ENCODE results near the gene ANXA5.
"Not testable (repeated sequence)": the region's sequence is repeated elsewhere in the genome, so short reads cannot be mapped to it uniquely, and the experiment has no call there.

Gene ANXA5

GRCh38 chr4:121665371-121665770, 31.4 kb downstream of the ANXA5 start:
- no peak for TF ChIP-seq EZH2 (IDR thresholded peaks at IDR 0.05; ENCODE audit: borderline replicate concordance, low read length)
- TF ChIP-seq CTCF (IDR thresholded peaks at IDR 0.05; ENCODE audit: low read length), result no peak
- H3K4me2 ChIP-seq (ENCODE audit: low read length), result no peak overlapping the region
- no peak overlapping the region for H2AFZ ChIP-seq (ENCODE audit: low read length)
- H3K36me3 ChIP-seq (ENCODE audit: insufficient read depth, low read length), result peaks cover 25% of the 10 kb centered on the region; the same call in 1 of the 2 replicates
- no peaks in the 10 kb centered on the region for H3K27me3 ChIP-seq (ENCODE audit: insufficient read depth, low read length)
- H3K4me3 ChIP-seq (ENCODE audit: low read depth, low read length, poor library complexity, severe bottlenecking), result no peak overlapping the region
- no peaks in the 10 kb centered on the region for H3K79me2 ChIP-seq (ENCODE audit: insufficient read depth, low read length)
- H3K9me3 ChIP-seq (ENCODE audit: low read length), result no peaks in the 10 kb centered on the region
- no peaks in the 10 kb centered on the region for H3K9me2 ChIP-seq (ENCODE audit: low read depth, low read length)
- H3K9ac ChIP-seq (ENCODE audit: low read length), result no peak overlapping the region
- no peaks in the 10 kb centered on the region for H4K20me1 ChIP-seq (ENCODE audit: insufficient read depth, low read length)
- H3K27ac ChIP-seq (ENCODE audit: low read depth, low read length, poor library complexity, severe bottlenecking), result no peak overlapping the region
- no peaks in the 10 kb centered on the region for H3F3A ChIP-seq (ENCODE audit: insufficient read depth, low read length)
- no peaks in the 10 kb centered on the region for H3K4me1 ChIP-seq (ENCODE audit: insufficient read depth, low read length, severe bottlenecking)

GRCh38 chr4:121662225-121662624, 34.6 kb downstream of the ANXA5 start:
- Histone ChIP-seq H3K9ac (ENCODE audit: low read length) (no peak overlapping the region), H3K27ac (ENCODE audit: low read depth, low read length, poor library complexity, severe bottlenecking) (no peak overlapping the region)
- TF ChIP-seq EZH2 (IDR thresholded peaks at IDR 0.05; ENCODE audit: borderline replicate concordance, low read length) (no peak), CTCF (IDR thresholded peaks at IDR 0.05; ENCODE audit: low read length) (no peak)

GRCh38 chr4:121660175-121660933, 36.4 kb downstream of the ANXA5 start:
- not testable (repeated sequence) for H3K27me3 ChIP-seq (ENCODE audit: insufficient read depth, low read length); H3K9me2 ChIP-seq (ENCODE audit: low read depth, low read length); H3K4me3 ChIP-seq (ENCODE audit: low read depth, low read length, poor library complexity, severe bottlenecking); H3K79me2 ChIP-seq (ENCODE audit: insufficient read depth, low read length); H3F3A ChIP-seq (ENCODE audit: insufficient read depth, low read length); H2AFZ ChIP-seq (ENCODE audit: low read length); H3K9ac ChIP-seq (ENCODE audit: low read length); H3K9me3 ChIP-seq (ENCODE audit: low read length); H3K4me2 ChIP-seq (ENCODE audit: low read length); H3K36me3 ChIP-seq (ENCODE audit: insufficient read depth, low read length); H4K20me1 ChIP-seq (ENCODE audit: insufficient read depth, low read length); H3K4me1 ChIP-seq (ENCODE audit: insufficient read depth, low read length, severe bottlenecking); H3K27ac ChIP-seq (ENCODE audit: low read depth, low read length, poor library complexity, severe bottlenecking)

More at GRCh38 chr4:121662225-121662624, 34.6 kb downstream of the ANXA5 start:
- Histone ChIP-seq H3K4me2 (ENCODE audit: low read length) (no peak overlapping the region), H3K4me3 (ENCODE audit: low read depth, low read length, poor library complexity, severe bottlenecking) (no peak overlapping the region), H2AFZ (ENCODE audit: low read length) (no peak overlapping the region), H3F3A (ENCODE audit: insufficient read depth, low read length) (no peaks in the 10 kb centered on the region), H3K9me2 (ENCODE audit: low read depth, low read length) (no peaks in the 10 kb centered on the region), H3K27me3 (ENCODE audit: insufficient read depth, low read length) (no peaks in the 10 kb centered on the region), H3K4me1 (ENCODE audit: insufficient read depth, low read length, severe bottlenecking) (no peaks in the 10 kb centered on the region), H3K9me3 (ENCODE audit: low read length) (no peaks in the 10 kb centered on the region), H4K20me1 (ENCODE audit: insufficient read depth, low read length) (no peaks in the 10 kb centered on the region), H3K79me2 (ENCODE audit: insufficient read depth, low read length) (no peaks in the 10 kb centered on the region), H3K36me3 (ENCODE audit: insufficient read depth, low read length) (no peaks in the 10 kb centered on the region)

- no peaks in the 10 kb centered on the region for H3K9me3 ChIP-seq (ENCODE audit: low read length)
- H4K20me1 ChIP-seq (ENCODE audit: insufficient read depth, low read length), result no peaks in the 10 kb centered on the region
- H3K9me2 ChIP-seq (ENCODE audit: low read depth, low read length), result no peaks in the 10 kb centered on the region
- no peak overlapping the region for H3K4me2 ChIP-seq (ENCODE audit: low read length)
- H3K9ac ChIP-seq (ENCODE audit: low read length), result no peak overlapping the region
- no peaks in the 10 kb centered on the region for H3K36me3 ChIP-seq (ENCODE audit: insufficient read depth, low read length)
- no peak overlapping the region for H3K27ac ChIP-seq (ENCODE audit: low read depth, low read length, poor library complexity, severe bottlenecking)
- H3K4me1 ChIP-seq (ENCODE audit: insufficient read depth, low read length, severe bottlenecking), result no peaks in the 10 kb centered on the region
- TF ChIP-seq EZH2 (IDR thresholded peaks at IDR 0.05; ENCODE audit: borderline replicate concordance, low read length) (no peak), CTCF (IDR thresholded peaks at IDR 0.05; ENCODE audit: low read length) (no peak)
- H2AFZ ChIP-seq (ENCODE audit: low read length), result no peak overlapping the region
- no peaks in the 10 kb centered on the region for H3K79me2 ChIP-seq (ENCODE audit: insufficient read depth, low read length)
- no peaks in the 10 kb centered on the region for H3F3A ChIP-seq (ENCODE audit: insufficient read depth, low read length)
- no peak overlapping the region for H3K4me3 ChIP-seq (ENCODE audit: low read depth, low read length, poor library complexity, severe bottlenecking)
- H3K27me3 ChIP-seq (ENCODE audit: insufficient read depth, low read length), result no peaks in the 10 kb centered on the region
Observed at GRCh38 chr4:121658125-121658524, 38.7 kb downstream of the ANXA5 start.

Data from OCI-LY1 (cell line).